Measurements from ENCODE around the gene ALKBH5.

DNA sequence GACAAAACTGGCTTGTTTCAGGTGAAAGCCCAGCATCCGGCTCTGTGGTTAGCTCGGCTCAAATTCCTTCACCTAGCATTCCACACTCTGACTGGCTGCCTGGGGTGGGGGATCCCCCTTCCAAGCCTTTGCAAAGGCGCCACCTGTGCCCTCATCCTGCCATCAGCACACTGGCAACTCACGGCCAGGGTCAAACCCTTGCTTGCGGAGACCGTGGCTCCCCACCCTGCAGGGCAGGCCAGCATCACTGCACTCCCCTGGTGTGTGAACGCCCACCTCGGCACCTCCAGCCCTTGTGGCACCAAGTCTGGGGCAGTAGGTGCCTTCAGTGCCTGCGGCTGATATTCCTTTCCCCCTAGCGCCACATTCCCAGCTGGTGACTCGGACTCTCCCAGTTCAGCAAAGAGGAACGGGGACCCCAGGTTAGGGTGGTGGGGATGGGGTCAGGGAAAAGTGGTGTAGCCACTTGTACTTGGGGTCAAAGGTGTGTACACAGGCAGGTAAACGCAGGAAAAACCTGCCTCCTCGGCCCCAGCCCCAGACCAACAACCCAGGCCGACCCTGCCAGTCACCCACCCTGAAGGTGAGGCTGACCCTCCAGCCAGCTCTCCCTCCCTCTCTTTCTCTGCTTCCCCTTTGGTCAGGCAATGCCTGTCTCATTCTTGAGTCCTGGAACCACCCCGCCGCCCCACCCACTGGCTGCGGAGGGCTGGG, 73.8 kb downstream of the ALKBH5 start:
- TF ChIP-seq POLR2AphosphoS5 (IDR thresholded peaks at IDR 0.05; ENCODE audit: low read depth, low read length), result no peak
- TF ChIP-seq, protein P1, sequence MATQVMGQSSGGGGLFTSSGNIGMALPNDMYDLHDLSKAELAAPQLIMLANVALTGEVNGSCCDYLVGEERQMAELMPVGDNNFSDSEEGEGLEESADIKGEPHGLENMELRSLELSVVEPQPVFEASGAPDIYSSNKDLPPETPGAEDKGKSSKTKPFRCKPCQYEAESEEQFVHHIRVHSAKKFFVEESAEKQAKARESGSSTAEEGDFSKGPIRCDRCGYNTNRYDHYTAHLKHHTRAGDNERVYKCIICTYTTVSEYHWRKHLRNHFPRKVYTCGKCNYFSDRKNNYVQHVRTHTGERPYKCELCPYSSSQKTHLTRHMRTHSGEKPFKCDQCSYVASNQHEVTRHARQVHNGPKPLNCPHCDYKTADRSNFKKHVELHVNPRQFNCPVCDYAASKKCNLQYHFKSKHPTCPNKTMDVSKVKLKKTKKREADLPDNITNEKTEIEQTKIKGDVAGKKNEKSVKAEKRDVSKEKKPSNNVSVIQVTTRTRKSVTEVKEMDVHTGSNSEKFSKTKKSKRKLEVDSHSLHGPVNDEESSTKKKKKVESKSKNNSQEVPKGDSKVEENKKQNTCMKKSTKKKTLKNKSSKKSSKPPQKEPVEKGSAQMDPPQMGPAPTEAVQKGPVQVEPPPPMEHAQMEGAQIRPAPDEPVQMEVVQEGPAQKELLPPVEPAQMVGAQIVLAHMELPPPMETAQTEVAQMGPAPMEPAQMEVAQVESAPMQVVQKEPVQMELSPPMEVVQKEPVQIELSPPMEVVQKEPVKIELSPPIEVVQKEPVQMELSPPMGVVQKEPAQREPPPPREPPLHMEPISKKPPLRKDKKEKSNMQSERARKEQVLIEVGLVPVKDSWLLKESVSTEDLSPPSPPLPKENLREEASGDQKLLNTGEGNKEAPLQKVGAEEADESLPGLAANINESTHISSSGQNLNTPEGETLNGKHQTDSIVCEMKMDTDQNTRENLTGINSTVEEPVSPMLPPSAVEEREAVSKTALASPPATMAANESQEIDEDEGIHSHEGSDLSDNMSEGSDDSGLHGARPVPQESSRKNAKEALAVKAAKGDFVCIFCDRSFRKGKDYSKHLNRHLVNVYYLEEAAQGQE (IDR thresholded peaks at IDR 0.05; ENCODE audit: low read depth), result no peak
- TF ChIP-seq, protein P2, sequence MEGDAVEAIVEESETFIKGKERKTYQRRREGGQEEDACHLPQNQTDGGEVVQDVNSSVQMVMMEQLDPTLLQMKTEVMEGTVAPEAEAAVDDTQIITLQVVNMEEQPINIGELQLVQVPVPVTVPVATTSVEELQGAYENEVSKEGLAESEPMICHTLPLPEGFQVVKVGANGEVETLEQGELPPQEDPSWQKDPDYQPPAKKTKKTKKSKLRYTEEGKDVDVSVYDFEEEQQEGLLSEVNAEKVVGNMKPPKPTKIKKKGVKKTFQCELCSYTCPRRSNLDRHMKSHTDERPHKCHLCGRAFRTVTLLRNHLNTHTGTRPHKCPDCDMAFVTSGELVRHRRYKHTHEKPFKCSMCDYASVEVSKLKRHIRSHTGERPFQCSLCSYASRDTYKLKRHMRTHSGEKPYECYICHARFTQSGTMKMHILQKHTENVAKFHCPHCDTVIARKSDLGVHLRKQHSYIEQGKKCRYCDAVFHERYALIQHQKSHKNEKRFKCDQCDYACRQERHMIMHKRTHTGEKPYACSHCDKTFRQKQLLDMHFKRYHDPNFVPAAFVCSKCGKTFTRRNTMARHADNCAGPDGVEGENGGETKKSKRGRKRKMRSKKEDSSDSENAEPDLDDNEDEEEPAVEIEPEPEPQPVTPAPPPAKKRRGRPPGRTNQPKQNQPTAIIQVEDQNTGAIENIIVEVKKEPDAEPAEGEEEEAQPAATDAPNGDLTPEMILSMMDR (IDR thresholded peaks at IDR 0.05 in 2 of 3, conservative IDR thresholded peaks at IDR 0.05 in 1 of 3; ENCODE audit: borderline replicate concordance in 1 of 3, insufficient read depth in 1 of 3, low read depth in 2 of 3, low read length in 2 of 3), result no peak
- no peak for TF ChIP-seq YY1 (IDR thresholded peaks at IDR 0.05; ENCODE audit: extremely low read depth, insufficient replicate concordance, low read depth, low read length)
- TF ChIP-seq CEBPB (IDR thresholded peaks at IDR 0.05; ENCODE audit: low read depth), result no peak
- TF ChIP-seq ZNF274 (IDR thresholded peaks at IDR 0.05; ENCODE audit: low read depth, low read length), result no peak
